ENCODE measurements around the gene LCOR.

LCOR gene

DNA sequence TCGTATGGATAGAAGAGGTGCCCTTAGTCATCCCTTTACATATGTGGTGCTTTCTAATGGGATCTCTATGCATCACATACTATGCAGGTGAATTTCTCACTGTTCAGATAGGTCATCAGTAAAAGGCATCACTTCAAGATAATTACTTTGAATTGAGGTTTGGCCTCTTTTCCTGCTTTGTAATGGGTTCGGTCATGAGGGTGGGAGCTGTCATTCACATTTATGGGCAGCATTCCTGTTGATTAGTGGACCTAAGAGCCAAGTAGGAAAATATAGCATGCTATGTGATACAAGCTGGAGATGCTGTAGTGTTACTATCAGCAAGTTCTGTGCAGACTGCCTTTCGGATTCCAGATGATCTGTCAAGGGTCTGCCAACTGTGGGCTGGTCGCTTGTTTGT, 156.3 kb downstream of the LCOR start:
- no peak for DNase-seq

GRCh38 chr10:96991313-96991841, 159.3 kb downstream of the LCOR start:
- DNase-seq, result no peak

DNA sequence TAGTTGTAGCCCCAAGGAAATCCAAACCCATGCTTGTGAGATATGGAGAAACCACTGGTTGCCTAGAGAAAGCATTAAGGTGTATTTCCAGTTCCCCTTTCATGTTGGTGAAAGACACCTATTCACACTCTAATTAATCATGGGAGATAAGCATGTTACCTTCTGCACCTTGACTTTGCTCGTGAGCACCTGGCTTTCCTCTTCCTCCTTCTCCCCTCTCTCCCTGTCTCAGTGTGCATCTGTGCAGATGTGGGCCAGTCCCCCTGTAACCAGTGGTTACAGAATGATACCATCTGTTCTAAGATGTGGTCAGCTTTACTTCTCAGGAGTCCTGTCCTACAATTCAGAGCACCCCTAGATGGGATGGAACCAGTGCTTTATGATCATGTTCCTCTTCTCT, 160.6 kb downstream of the LCOR start:
- DNase-seq, result no peak

DNA sequence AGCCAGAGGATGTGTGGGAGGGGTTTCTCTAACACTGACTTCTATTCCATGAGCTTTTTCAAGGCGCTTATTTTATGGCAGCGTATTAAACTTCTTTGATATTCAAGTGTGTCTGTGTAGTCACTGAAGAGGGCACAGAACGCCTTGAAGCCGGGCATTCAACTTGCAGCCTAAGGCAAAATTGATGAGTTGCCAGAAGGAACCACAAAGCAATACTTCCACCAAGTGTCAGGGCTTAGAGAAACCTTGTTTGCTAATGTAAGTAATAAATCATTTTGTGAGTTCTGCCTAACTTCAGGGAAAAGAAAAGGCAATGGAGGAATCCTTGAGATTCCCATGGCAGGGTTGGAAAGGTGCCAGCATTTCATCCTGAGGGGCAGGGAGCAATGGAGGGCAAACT, 163.8 kb downstream of the LCOR start:
- DNase-seq, result no peak

GRCh38 chr10:96996275-96996965, 164.3 kb downstream of the LCOR start:
- DNase-seq, result no peak

GRCh38 chr10:96998329-96998888, 166.3 kb downstream of the LCOR start:
- no peak for DNase-seq

- DNase-seq, result no peak
Measured at GRCh38 chr10:96999337-96999736, 167.2 kb downstream of the LCOR start.

GRCh38 chr10:96999987-97000386, 167.9 kb downstream of the LCOR start:
- DNase-seq, result no peak

DNA sequence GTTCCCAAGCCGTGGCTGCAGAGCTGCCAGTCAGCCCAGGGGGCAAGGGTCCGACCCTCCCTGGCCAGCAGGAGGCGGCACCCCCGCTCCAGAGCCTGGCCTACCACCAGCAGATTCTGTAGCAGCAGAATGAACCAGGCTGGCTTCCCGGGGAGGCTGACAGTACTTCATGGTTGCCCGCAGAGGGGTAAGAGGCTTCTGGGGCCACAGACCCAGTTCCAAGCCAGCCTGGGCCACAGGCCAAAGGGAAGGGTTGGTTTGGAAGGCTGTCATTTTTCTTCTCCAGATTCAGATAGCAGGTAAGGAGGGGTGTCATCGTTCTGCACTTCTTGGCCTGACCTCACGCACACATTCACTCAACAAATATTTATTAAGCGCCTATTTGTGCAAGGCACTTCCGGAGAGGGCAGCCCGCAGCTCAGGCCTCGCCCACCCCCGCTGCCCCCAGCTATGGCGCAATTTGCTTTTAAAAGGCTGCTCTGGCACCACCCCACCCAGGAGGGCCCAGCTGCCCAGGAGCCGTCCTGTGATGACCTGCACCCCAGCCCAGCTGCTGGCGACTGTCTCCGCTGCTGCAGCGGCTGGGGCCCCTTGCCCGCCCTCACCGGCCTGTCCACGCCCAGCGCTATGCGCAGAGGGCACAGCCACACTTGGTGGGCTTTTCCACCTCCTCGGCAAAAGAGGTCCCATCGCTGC, 168.5 kb downstream of the LCOR start:
- no peak for DNase-seq

DNA sequence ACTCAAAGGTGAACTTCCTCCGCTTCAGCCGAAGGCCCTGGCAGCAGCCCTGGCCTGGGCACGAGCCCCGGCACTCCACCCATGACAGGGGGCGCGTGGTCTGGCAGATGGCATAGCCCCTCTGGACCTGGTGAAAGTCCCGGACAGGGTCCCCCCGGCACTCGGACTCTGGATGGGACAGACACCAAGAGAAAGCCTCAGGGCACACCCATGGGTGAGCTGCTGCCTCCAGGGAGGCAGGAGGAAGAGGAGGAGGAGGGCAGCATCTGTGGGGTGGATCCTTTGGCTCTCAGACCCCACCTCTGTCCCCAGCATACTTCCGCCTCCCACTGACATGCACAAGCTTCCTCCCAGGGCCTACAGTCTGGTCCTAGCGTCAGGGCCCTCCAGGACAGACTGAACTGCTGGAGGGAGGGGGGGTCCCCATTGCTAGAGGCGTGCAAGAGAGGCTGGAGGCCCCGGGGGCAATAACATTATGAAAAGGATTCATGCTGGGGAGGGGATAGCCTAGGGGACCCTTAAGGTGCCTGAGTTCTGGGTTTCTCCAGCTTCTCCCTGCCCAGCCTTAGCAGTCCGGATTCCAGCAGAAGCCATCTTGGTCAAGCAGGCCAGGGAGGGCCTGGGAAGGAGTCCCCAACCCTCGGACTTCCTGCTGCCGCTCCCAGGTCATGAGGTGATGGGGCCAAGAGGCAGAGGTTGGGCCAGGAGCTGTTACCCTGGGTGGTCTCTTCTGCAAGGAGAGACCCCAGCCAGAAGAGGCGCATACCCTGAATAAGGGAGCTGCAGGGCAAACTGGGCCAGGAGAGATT, 169.3 kb downstream of the LCOR start:
- DNase-seq, result no peak

DNA sequence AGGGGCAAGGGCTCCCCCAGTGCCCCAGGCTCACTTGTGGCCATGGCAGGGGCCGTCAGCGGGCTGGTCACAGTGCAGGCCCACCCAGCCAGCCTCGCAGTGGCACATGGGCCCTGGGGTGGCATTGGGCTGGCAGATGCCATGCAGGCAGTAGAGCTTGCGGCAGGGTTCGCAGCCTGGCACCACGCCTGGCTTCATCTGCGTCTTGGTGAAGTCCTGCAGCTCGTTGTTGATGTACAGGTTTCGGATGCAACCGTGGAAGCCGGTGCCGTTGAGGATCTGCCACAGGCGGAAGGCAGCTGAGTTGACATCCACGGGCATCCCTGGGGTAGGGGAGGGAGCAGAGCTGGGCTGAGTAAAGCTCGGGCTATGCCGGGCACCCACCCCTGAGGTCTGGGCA, 170.6 kb downstream of the LCOR start:
- no peak for DNase-seq

DNA sequence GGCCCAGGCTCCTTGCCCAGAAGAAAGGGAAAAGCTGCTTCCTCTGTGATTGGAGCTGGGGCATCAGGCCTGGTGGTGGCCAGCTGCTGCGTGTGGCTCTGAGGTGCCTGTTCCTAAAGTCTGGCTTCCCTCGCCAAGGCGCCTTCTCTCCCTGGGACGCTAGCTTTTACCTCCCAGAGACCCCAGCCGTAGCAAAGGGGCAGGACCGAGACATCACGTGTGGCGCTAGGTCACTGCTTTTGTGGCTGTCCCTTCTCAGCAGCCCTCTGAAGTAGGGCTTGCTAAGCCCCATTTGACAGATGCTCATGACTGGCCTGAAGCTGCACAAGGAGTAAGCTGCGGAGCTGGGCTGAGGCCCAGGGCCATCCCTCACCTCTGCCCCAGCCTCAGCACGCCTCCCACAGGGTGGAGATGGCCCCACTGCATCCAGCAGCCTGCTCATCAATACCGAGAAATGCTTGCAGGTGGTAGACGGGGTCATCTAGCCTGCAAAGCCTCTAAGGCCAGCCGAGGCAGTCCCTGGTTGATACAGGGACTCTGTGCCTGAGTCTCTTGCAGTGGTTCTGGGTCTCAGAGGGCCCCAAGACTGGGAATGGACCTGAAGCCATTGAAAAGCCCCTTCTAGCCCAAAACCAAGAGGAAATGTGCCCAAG, 171.2 kb downstream of the LCOR start:
- no peak for DNase-seq

GRCh38 chr10:97003804-97004201, 171.7 kb downstream of the LCOR start:
- no peak for DNase-seq

DNA sequence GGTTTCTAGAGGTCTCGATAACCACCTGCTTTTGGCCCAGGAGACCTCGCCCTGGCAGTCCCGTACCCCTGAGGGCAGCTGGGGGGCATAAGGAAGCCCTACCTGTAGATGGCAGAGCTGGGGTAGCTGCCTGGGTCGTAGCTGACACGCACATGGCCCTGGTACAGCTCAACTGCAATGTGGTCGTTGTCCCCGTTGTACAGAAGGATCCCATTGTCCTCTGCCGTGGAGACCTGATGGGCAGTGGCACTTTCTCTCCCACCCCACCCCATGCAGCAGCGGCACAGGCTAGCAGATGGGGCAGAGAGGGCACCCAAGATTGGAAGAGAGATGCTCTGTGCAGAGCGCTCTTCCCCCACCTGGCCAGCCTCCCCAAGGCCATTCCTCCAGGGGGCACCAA, 172.5 kb downstream of the LCOR start:
- no peak for DNase-seq

DNA sequence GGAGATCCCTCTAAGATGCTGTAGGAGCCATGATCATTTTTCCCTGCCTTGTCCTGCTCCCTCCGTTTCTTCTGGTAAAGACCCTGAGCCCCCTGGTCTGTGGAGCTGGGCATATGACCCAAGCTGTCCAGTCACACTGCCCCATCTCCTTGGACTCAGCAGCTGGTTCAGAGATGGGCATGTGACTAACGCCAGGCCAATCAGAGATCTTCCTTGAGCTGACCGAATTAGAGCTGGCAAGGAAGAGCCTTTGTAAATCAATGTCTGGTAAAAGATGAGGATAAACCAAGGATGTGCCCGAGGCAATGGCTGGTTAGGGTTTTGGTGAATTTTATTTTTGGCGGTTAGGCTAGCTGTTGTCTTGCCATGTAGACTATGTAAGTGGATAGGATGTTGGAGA, 173.3 kb downstream of the LCOR start:
- DNase-seq, result no peak

- DNase-seq, result no peak
Measured at GRCh38 chr10:97006364-97006763, 174.3 kb downstream of the LCOR start.

DNA sequence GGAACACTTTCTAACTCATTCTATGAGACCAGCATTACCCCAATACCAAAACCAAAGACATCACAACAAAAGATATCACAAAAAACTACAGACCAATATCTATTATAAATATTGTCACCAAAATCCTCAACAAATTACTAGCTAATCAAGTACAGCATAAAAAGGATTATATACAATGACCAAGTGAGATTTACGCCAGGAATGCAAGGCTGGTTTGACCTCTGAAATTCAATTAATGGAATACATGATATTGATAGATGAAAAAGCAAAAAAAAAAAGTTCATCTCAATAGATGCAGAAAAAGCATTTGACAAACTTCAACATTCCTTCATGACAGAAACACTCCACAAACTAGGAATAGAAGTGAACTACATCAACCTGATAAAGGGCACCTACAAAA, 175.3 kb downstream of the LCOR start:
- DNase-seq, result peak; percentile 33

DNA sequence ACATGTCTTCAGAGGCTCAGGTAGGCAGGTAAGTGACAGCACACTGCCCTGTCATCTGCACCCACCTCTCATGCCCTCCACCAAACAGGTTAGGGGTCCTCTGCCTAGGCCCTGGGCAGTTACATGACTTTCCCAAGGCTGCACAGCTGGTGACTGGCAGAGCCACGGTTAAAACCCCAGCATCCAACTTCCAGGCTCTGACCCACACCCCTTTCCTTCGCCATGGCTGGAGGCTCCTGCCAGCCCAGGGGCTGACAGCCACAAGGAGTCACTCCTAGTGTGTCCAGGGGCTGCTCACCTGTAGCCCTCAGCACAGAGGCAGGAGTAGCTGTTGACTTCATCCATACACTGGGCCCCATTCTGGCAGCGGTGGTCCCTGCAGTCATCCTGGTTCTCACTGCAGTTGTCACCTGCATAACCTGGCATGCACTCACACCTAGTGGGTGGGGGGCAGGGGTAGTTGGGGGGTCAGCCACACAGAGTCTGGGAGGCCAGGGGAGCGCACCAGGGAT, 178.7 kb downstream of the LCOR start:
- no peak for DNase-seq

GRCh38 chr10:97011397-97011796, 179.3 kb downstream of the LCOR start:
- DNase-seq, result no peak

GRCh38 chr10:97012470-97012869, 180.4 kb downstream of the LCOR start:
- DNase-seq, result no peak

DNA sequence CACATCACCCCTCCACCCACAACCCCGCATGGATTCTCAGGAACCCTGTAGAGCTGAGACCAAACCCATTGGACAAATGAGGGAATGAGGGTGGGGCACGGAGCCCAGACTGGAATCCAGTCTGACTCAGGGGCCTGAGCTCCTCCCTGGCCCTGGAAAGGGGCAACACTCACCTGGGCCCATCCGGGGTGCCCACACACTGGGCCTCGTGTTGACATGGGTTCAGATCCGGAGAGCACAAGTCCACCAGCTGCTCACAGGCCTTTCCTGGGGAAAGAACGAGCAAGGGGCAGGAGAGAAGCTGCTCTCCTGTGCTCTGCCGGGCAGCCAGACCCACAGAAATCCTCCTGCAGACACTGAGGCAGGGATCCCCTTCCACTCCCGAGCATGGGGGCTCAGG, 181.5 kb downstream of the LCOR start:
- no peak for DNase-seq

- no peak for DNase-seq
Measured at GRCh38 chr10:97013983-97014382, 181.9 kb downstream of the LCOR start.

- no peak for DNase-seq
Measured at GRCh38 chr10:97015240-97015639, 183.1 kb downstream of the LCOR start.
